Ishikawa (cell line): ENCODE results near the gene NRG3.

Experiments
- CEBPB ChIP-seq: IDR thresholded peaks from 2 replicates; pipeline ENCODE4 v1.6.1; 2012
- CREB1 ChIP-seq: IDR thresholded peaks from 2 replicates; pipeline ENCODE4 v1.6.1; 2012; ENCODE audit warnings: low read depth
- EGR1 ChIP-seq: IDR thresholded peaks from 2 replicates; pipeline ENCODE4 v1.6.1; 2012
- EP300 ChIP-seq: IDR thresholded peaks from 2 replicates; pipeline ENCODE4 v1.6.1; 2012; ENCODE audit warnings: borderline replicate concordance
- FOXM1 ChIP-seq: IDR thresholded peaks from 2 replicates; pipeline ENCODE4 v1.6.1; 2012; ENCODE audit warnings: low read depth, borderline replicate concordance
- MAX ChIP-seq: IDR thresholded peaks from 2 replicates; pipeline ENCODE4 v1.6.1; 2012
- NFIC ChIP-seq: IDR thresholded peaks from 2 replicates; pipeline ENCODE4 v1.6.1; 2012
- RAD21 ChIP-seq: IDR thresholded peaks from 2 replicates; pipeline ENCODE4 v1.6.1; 2012; ENCODE audit warnings: low read depth
- REST ChIP-seq: IDR thresholded peaks from 2 replicates; pipeline ENCODE4 v1.6.1; 2012; ENCODE audit warnings: low read depth, mild to moderate bottlenecking
- TAF1 ChIP-seq: IDR thresholded peaks from 2 replicates; pipeline ENCODE4 v1.6.1; 2012; ENCODE audit warnings: low read depth, mild to moderate bottlenecking
- TCF12 ChIP-seq: IDR thresholded peaks from 2 replicates; pipeline ENCODE4 v1.6.1; 2012; ENCODE audit warnings: low read depth
- TEAD4 ChIP-seq: IDR thresholded peaks from 2 replicates; pipeline ENCODE4 v1.6.1; 2012
- USF1 ChIP-seq: IDR thresholded peaks from 2 replicates; pipeline ENCODE4 v1.6.1; 2012
- YY1 ChIP-seq: IDR thresholded peaks from 2 replicates; pipeline ENCODE4 v1.6.1; 2012; ENCODE audit warnings: low read depth
- ZBTB7A ChIP-seq: IDR thresholded peaks from 2 replicates; pipeline ENCODE4 v1.6.1; 2012; ENCODE audit warnings: low read depth

The NRG3 gene

GRCh38 chr10:82149674-82150073 is 274.7 kb downstream of the NRG3 start:
- no peak for TF ChIP-seq EGR1
- TF ChIP-seq TEAD4: no peak
- no peak for TF ChIP-seq TAF1
- TF ChIP-seq RAD21: no peak

GRCh38 chr10:82150123-82150900 is 275.3 kb downstream of the NRG3 start:
- 0 out of 2 replicates have a peak, but pooled peaks have one; percentile 14 for TF ChIP-seq RAD21
- no peak for TF ChIP-seq ZBTB7A

- no peak for TF ChIP-seq CEBPB
- no peak for TF ChIP-seq EP300
- no peak for TF ChIP-seq USF1
- TF ChIP-seq MAX: no peak
- TF ChIP-seq TCF12: no peak
- no peak for TF ChIP-seq EGR1
- no peak for TF ChIP-seq RAD21
- no peak for TF ChIP-seq TEAD4
- TF ChIP-seq YY1: no peak
- no peak for TF ChIP-seq REST
- no peak for TF ChIP-seq TAF1
- TF ChIP-seq NFIC: no peak
- no peak for TF ChIP-seq FOXM1
- TF ChIP-seq ZBTB7A: no peak
- TF ChIP-seq CREB1: no peak
These were observed 285.3 kb downstream of the NRG3 start for GRCh38 chr10:82160307-82160706.

GRCh38 chr10:82161264-82161663 is 286.3 kb downstream of the NRG3 start:
- no peak for TF ChIP-seq REST
- no peak for TF ChIP-seq CREB1
- TF ChIP-seq EP300: no peak
- no peak for TF ChIP-seq USF1
- TF ChIP-seq NFIC: no peak
- TF ChIP-seq ZBTB7A: no peak
- TF ChIP-seq TAF1: no peak
- TF ChIP-seq EGR1: no peak
- no peak for TF ChIP-seq CEBPB
- TF ChIP-seq RAD21: no peak
- TF ChIP-seq TCF12: no peak
- no peak for TF ChIP-seq TEAD4
- TF ChIP-seq MAX: no peak

- TF ChIP-seq FOXM1: no peak
- TF ChIP-seq CEBPB: no peak
- TF ChIP-seq RAD21: no peak
- TF ChIP-seq TEAD4: no peak
- TF ChIP-seq NFIC: no peak
- no peak for TF ChIP-seq TAF1
- TF ChIP-seq EP300: no peak
- TF ChIP-seq REST: no peak
- no peak for TF ChIP-seq ZBTB7A
- no peak for TF ChIP-seq CREB1
- no peak for TF ChIP-seq MAX
- no peak for TF ChIP-seq EGR1
- no peak for TF ChIP-seq TCF12
- no peak for TF ChIP-seq YY1
- no peak for TF ChIP-seq USF1
These were observed 287.7 kb downstream of the NRG3 start for GRCh38 chr10:82162549-82163195.
